MM.1S (cell line): Measurements from ENCODE around the gene FCRL6.

Source experiments
- EZH2 ChIP-seq: fragments of 300-600 bp; sonication (generic); optimal IDR thresholded peaks from 2 replicates; pipeline ENCODE3; 2017; ENCODE audit warnings: low read depth, mild to moderate bottlenecking, antibody characterized with exemption, low read length, mixed read lengths
- EZH2phosphoT487 ChIP-seq: fragments of 300-600 bp; sonication (generic); IDR thresholded peaks from 2 replicates; pipeline ENCODE4 v1.6.1; 2018; ENCODE audit warnings: antibody characterized with exemption, low read length
- TF ChIP-seq, protein P1 (sequence below): fragments of 300-600 bp; sonication (generic); IDR thresholded peaks from 2 replicates; pipeline ENCODE4 v1.5.1; 2016; ENCODE audit warnings: antibody characterized with exemption, low read length, mixed read lengths

DNA sequence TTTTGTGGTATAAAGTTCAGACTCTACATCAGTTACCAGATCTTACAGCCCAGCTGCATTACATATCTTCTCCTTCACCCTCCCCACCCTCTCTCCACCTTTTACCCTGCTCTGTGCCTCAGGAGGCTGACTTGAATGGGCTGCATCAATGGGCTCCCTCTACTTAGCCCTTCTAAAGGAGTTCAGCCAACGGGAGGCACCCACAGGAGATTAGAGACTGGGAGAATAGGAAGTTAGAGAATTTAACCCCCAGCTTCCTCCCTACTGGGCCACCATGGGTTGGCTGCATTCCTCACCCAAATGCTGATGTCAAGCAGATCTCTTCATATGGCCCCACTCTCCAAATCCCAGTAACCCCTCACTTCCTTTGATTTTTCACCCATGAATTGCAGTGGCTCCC is 38.5 kb upstream of the FCRL6 start:
- TF ChIP-seq, protein P1, sequence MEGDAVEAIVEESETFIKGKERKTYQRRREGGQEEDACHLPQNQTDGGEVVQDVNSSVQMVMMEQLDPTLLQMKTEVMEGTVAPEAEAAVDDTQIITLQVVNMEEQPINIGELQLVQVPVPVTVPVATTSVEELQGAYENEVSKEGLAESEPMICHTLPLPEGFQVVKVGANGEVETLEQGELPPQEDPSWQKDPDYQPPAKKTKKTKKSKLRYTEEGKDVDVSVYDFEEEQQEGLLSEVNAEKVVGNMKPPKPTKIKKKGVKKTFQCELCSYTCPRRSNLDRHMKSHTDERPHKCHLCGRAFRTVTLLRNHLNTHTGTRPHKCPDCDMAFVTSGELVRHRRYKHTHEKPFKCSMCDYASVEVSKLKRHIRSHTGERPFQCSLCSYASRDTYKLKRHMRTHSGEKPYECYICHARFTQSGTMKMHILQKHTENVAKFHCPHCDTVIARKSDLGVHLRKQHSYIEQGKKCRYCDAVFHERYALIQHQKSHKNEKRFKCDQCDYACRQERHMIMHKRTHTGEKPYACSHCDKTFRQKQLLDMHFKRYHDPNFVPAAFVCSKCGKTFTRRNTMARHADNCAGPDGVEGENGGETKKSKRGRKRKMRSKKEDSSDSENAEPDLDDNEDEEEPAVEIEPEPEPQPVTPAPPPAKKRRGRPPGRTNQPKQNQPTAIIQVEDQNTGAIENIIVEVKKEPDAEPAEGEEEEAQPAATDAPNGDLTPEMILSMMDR, result no peak
- TF ChIP-seq EZH2phosphoT487, result no peak
- no peak for TF ChIP-seq EZH2
